CD4-positive, alpha-beta T cell (primary cell): ENCODE results near the gene KSR2. TPM values are rescaled to one million over a fixed set of nuclear protein-coding genes. Genes with fewer than 3 reads are reported as not detected.

Experiments used
- ATAC-seq: fragments of 200-7000 bp; cut with Tn5 transposase; one replicate; pipeline ENCODE4 v1.10.0; 2022; ENCODE audit warnings: mild to moderate bottlenecking; ENCODE audit not compliant: poor library complexity
- CTCF ChIA-PET: fragments of 350-600 bp; sonication (Branson Sonifier 250); formaldehyde crosslinking; loops from one replicate; lab custom pipeline; 2021; ENCODE audit warnings: antibody characterized with exemption, inconsistent platforms; lab: Charles Lee
- POLR2A ChIA-PET: fragments of 350-600 bp; sonication (Branson Sonifier 250); formaldehyde crosslinking; loops from one replicate; lab custom pipeline; 2021; ENCODE audit warnings: antibody characterized with exemption, inconsistent platforms; lab: Charles Lee
- DNase-seq, 14 experiments: peaks; one replicate each; pipeline ENCODE4 v3.0.0-alpha.2; 2013 to 2020; ENCODE audit warnings: mixed read lengths in 2 of 14
- H3K27ac ChIP-seq, 2 donors: one replicate each; pipeline versions ENCODE4 v1.5.1 to v1.7.0; 2013; ENCODE audit warnings: low read length in 2 of 2, low read depth in 1 of 2, mild to moderate bottlenecking in 1 of 2
- H3K27me3 ChIP-seq, 2 experiments: 1 replicate in 1 of 2; 2 replicates in 1 of 2; pipeline versions ENCODE4 v1.6.1 to v1.7.0; 2013; ENCODE audit warnings: low read length in 2 of 2, control low read depth in 1 of 2, mild to moderate bottlenecking in 1 of 2, moderate library complexity in 1 of 2; ENCODE audit not compliant: insufficient read depth in 2 of 2, control insufficient read depth in 1 of 2
- H3K36me3 ChIP-seq: one replicate; pipeline ENCODE4 v1.6.1; 2013; ENCODE audit warnings: low read length, control low read depth; ENCODE audit not compliant: insufficient read depth
- H3K4me1 ChIP-seq: one replicate; pipeline ENCODE4 v1.6.1; 2013; ENCODE audit warnings: low read length, control low read depth; ENCODE audit not compliant: insufficient read depth
- H3K4me3 ChIP-seq: one replicate; pipeline ENCODE4 v1.5.1; 2013; ENCODE audit warnings: mild to moderate bottlenecking, low read length, moderate library complexity
- H3K9me3 ChIP-seq, 2 experiments: 1 replicate in 1 of 2; 2 replicates in 1 of 2; pipeline versions ENCODE4 v1.6.1 to v1.7.0; 2013; ENCODE audit warnings: low read length in 2 of 2, mild to moderate bottlenecking in 2 of 2, control low read depth in 1 of 2, moderate library complexity in 1 of 2; ENCODE audit not compliant: control insufficient read depth in 1 of 2, insufficient read depth in 1 of 2
- H3K27ac Mint-ChIP-seq: one replicate; pipeline ENCODE4 v1.8.0; 2020; ENCODE audit warnings: mixed read lengths
- H3K27me3 Mint-ChIP-seq: one replicate; pipeline ENCODE4 v1.8.0; 2021; ENCODE audit warnings: mixed read lengths
- H3K36me3 Mint-ChIP-seq: one replicate; pipeline ENCODE4 v1.8.0; 2021; ENCODE audit warnings: low read depth, mixed read lengths
- H3K4me1 Mint-ChIP-seq: one replicate; pipeline ENCODE4 v1.8.0; 2021; ENCODE audit warnings: low read depth, mixed read lengths
- H3K4me3 Mint-ChIP-seq: one replicate; pipeline ENCODE4 v1.8.0; 2020; ENCODE audit warnings: mild to moderate bottlenecking, mixed read lengths
- H3K9me3 Mint-ChIP-seq: one replicate; pipeline ENCODE4 v1.8.0; 2020; ENCODE audit warnings: mixed read lengths
- intact Hi-C, 2 experiments: fragments of 100-400 bp; cut with DNase I in 1 of 2; cut with micrococcal nuclease in 1 of 2; formaldehyde crosslinking; loops; one replicate each; pipeline versions ENCODE4 v1.15.1 to v1.9.0; 2023 to 2025; cut with DNase I, micrococcal nuclease
- polyA plus RNA-seq, 2 donors: library from polyadenylated mRNA; unstranded; fragments of 120-200 nt; gene quantifications; one replicate each; pipeline ENCODE4 v1.2.1, GENCODE V29; 2013
- total RNA-seq, 174 experiments: library from RNA in 2 of 174; stranded (reverse) in 2 of 174; gene quantifications; one replicate each; pipeline ENCODE4 v1.2.3 and lab custom pipeline; 2021 to 2026
- TF ChIP-seq, protein P1 (sequence below): fragments of 200-600 bp; IDR thresholded peaks from one replicate; pipeline ENCODE4 v1.8.0; 2022; ENCODE audit warnings: antibody characterized with exemption, mild to moderate bottlenecking

KSR2 gene
- total RNA-seq (under 1 TPM; 0.05 to 0.17 TPM), total RNA-seq (lab: John Stamatoyannopoulos, UW) (0 to 1.2 (median 0.34) reads per million in 172 experiments)
- 0.11 TPM for polyA plus RNA-seq (2013, experiment 1 of 2)
- 0.05 TPM for polyA plus RNA-seq (2013, experiment 2 of 2)

DNA sequence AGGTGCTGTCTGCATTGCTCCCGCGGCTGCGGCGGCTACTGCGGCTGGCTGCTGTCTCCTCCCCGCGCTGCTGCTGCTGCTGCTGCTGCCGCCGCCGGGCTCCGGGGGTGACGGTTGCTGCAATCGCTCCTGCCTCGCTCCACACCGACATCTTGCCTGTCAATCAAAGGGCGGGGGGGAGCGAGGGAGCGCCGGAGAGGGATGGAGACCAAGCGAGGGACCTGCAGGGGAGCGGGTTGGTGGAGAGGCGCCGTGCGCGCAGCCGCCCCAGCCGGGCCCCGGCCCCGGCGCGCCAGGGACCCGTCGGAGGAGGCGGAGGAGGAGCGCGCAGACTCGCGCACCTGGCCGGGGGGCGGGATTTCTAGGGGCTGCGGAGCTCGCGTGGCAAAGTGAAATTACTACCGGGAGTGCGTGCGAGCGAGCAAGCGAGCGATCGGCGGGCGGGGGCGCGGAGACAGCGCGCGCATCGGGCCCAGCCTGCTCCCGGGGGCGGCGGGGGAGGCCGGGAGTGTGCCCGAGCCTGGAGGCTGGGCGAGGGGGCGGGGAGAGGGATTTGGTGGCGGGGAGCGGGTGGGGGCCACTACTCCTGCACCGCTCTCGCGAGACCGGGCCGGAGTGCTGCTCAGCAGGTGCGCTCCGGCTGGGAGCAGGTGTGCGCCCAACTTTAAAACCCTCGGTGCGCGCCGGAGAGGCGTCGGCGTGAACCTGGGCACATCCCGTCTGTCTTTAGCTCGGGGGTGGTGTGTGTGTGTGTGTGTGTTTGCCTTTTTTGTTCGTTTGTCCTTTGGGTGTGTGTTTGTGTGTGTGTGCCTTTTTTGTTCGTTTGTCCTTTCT is at the start of gene KSR2:
KSR2 (minus strand) TSS at position 165 of the 834 bp plus-strand sequence. CDS start 735 bp downstream, outside the sequence.
- no peak within 1 kb of the TSS for H3K27ac Mint-ChIP-seq
- peaks cover 68% of the 10 kb centered on the region for H3K27me3 Mint-ChIP-seq
- Histone ChIP-seq H3K36me3 (no peaks in the 10 kb centered on the region), H3K4me1 (peaks cover 10% of the 10 kb centered on the region), H3K27me3 (peaks cover 31 to 42% of the 10 kb centered on the region in 2 experiments), H3K27ac (no peak within 1 kb of the TSS), H3K9me3 (peaks cover 11 to 12% of the 10 kb centered on the region in 2 experiments), H3K4me3 (peak within 1 kb of the TSS; percentile 34)
- POLR2A ChIA-PET: interaction anchor here (1.5 kb wide), 1 partner anchor 407 kb away, joined by 3 read pairs; the partner anchor contains the start of gene SUDS3
- DNase-seq (peak; percentile 1 to 73 (median 28)), ATAC-seq (peak; percentile 83)
- CTCF ChIA-PET: no interaction called here
- H3K4me1 Mint-ChIP-seq: peaks cover 5% of the 10 kb centered on the region
- H3K36me3 Mint-ChIP-seq: no peaks in the 10 kb centered on the region
- peaks cover 3% of the 10 kb centered on the region for H3K9me3 Mint-ChIP-seq
- H3K4me3 Mint-ChIP-seq: peak within 1 kb of the TSS; percentile 80
- TF ChIP-seq, protein P1, sequence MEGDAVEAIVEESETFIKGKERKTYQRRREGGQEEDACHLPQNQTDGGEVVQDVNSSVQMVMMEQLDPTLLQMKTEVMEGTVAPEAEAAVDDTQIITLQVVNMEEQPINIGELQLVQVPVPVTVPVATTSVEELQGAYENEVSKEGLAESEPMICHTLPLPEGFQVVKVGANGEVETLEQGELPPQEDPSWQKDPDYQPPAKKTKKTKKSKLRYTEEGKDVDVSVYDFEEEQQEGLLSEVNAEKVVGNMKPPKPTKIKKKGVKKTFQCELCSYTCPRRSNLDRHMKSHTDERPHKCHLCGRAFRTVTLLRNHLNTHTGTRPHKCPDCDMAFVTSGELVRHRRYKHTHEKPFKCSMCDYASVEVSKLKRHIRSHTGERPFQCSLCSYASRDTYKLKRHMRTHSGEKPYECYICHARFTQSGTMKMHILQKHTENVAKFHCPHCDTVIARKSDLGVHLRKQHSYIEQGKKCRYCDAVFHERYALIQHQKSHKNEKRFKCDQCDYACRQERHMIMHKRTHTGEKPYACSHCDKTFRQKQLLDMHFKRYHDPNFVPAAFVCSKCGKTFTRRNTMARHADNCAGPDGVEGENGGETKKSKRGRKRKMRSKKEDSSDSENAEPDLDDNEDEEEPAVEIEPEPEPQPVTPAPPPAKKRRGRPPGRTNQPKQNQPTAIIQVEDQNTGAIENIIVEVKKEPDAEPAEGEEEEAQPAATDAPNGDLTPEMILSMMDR: no peak
- intact Hi-C loops: no loop called here

DNA sequence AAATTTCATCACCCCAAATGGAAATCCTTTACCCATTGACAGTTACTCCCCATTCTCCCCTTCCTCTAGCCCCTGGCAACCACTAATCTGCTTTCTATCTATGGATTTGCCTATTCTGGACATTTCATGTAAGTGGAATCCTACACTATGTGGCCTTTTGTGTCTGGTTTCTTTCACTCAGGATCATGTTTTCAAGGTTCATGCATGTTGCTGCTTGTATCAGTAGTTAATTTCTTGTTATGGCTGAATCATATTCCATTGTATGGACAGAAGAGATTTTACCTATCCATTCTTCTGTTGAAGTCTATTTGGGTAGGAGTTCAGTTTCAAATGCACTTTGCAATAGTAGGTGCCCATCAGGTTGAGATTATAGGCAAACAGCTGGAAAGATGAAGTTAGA is 49.1 kb upstream of the KSR2 start:
- intact Hi-C loops: loop anchor here in 1 of 2 experiments (2.0 to 10.0 kb wide), 8 partner anchors 39 to 1651 kb away; partner anchors contain the start of genes PEBP1, PRKAB1, RNFT2 and SPRING1

More for the DNA sequence above, 49.1 kb upstream of the KSR2 start:
- ChIA-PET POLR2A (no interaction called here), CTCF (interaction anchor here (1.5 kb wide), 1 partner anchor 16 kb away, joined by 4 read pairs; no protein-coding TSS in a partner anchor)
- peaks cover 56% of the 10 kb centered on the region for H3K36me3 Mint-ChIP-seq
- Histone ChIP-seq H3K27me3 (no peaks in the 10 kb centered on the region), H3K9me3 (no peaks in the 10 kb centered on the region), H3K4me1 (peaks cover 17% of the 10 kb centered on the region), H3K4me3 (no peak overlapping the region), H3K27ac (no peak overlapping the region), H3K36me3 (peaks cover 29% of the 10 kb centered on the region)
- TF ChIP-seq, protein P1: no peak
- no peaks in the 10 kb centered on the region for H3K9me3 Mint-ChIP-seq
- no peak overlapping the region for H3K27ac Mint-ChIP-seq
- DNase-seq (no peak), ATAC-seq (no peak)
- peaks cover 21% of the 10 kb centered on the region for H3K4me1 Mint-ChIP-seq
- H3K4me3 Mint-ChIP-seq: peak overlapping the region; percentile 90
- H3K27me3 Mint-ChIP-seq: no peaks in the 10 kb centered on the region
